CD4-positive, alpha-beta T cell (primary cell): Measurements from ENCODE around the gene RASA3. TPM values are rescaled to one million over a fixed set of nuclear protein-coding genes. Genes with fewer than 3 reads are reported as not detected.
"Not testable (repeated sequence)": the region's sequence is repeated elsewhere in the genome, so short reads cannot be mapped to it uniquely, and the experiment has no call there.

Source experiments
- ATAC-seq: fragments of 200-7000 bp; cut with Tn5 transposase; one replicate; pipeline ENCODE4 v1.10.0; 2022; ENCODE audit warnings: mild to moderate bottlenecking; ENCODE audit not compliant: poor library complexity
- CTCF ChIA-PET: fragments of 350-600 bp; sonication (Branson Sonifier 250); formaldehyde crosslinking; loops from one replicate; lab custom pipeline; 2021; ENCODE audit warnings: antibody characterized with exemption, inconsistent platforms; lab: Charles Lee
- POLR2A ChIA-PET: fragments of 350-600 bp; sonication (Branson Sonifier 250); formaldehyde crosslinking; loops from one replicate; lab custom pipeline; 2021; ENCODE audit warnings: antibody characterized with exemption, inconsistent platforms; lab: Charles Lee
- DNase-seq, 14 experiments: peaks; one replicate each; pipeline ENCODE4 v3.0.0-alpha.2; 2013 to 2020; ENCODE audit warnings: mixed read lengths in 2 of 14
- H3K27ac ChIP-seq, 2 donors: one replicate each; pipeline versions ENCODE4 v1.5.1 to v1.7.0; 2013; ENCODE audit warnings: low read length in 2 of 2, low read depth in 1 of 2, mild to moderate bottlenecking in 1 of 2
- H3K27me3 ChIP-seq, 2 experiments: 1 replicate in 1 of 2; 2 replicates in 1 of 2; pipeline versions ENCODE4 v1.6.1 to v1.7.0; 2013; ENCODE audit warnings: low read length in 2 of 2, control low read depth in 1 of 2, mild to moderate bottlenecking in 1 of 2, moderate library complexity in 1 of 2; ENCODE audit not compliant: insufficient read depth in 2 of 2, control insufficient read depth in 1 of 2
- H3K36me3 ChIP-seq: one replicate; pipeline ENCODE4 v1.6.1; 2013; ENCODE audit warnings: low read length, control low read depth; ENCODE audit not compliant: insufficient read depth
- H3K4me1 ChIP-seq: one replicate; pipeline ENCODE4 v1.6.1; 2013; ENCODE audit warnings: low read length, control low read depth; ENCODE audit not compliant: insufficient read depth
- H3K4me3 ChIP-seq: one replicate; pipeline ENCODE4 v1.5.1; 2013; ENCODE audit warnings: mild to moderate bottlenecking, low read length, moderate library complexity
- H3K9me3 ChIP-seq, 2 experiments: 1 replicate in 1 of 2; 2 replicates in 1 of 2; pipeline versions ENCODE4 v1.6.1 to v1.7.0; 2013; ENCODE audit warnings: low read length in 2 of 2, mild to moderate bottlenecking in 2 of 2, control low read depth in 1 of 2, moderate library complexity in 1 of 2; ENCODE audit not compliant: control insufficient read depth in 1 of 2, insufficient read depth in 1 of 2
- H3K27ac Mint-ChIP-seq: one replicate; pipeline ENCODE4 v1.8.0; 2020; ENCODE audit warnings: mixed read lengths
- H3K27me3 Mint-ChIP-seq: one replicate; pipeline ENCODE4 v1.8.0; 2021; ENCODE audit warnings: mixed read lengths
- H3K36me3 Mint-ChIP-seq: one replicate; pipeline ENCODE4 v1.8.0; 2021; ENCODE audit warnings: low read depth, mixed read lengths
- H3K4me1 Mint-ChIP-seq: one replicate; pipeline ENCODE4 v1.8.0; 2021; ENCODE audit warnings: low read depth, mixed read lengths
- H3K4me3 Mint-ChIP-seq: one replicate; pipeline ENCODE4 v1.8.0; 2020; ENCODE audit warnings: mild to moderate bottlenecking, mixed read lengths
- H3K9me3 Mint-ChIP-seq: one replicate; pipeline ENCODE4 v1.8.0; 2020; ENCODE audit warnings: mixed read lengths
- CTCF ChIP-seq: fragments of 200-600 bp; IDR thresholded peaks from one replicate; pipeline ENCODE4 v1.8.0; 2022; ENCODE audit warnings: antibody characterized with exemption, mild to moderate bottlenecking
- intact Hi-C, 2 experiments: fragments of 100-400 bp; cut with DNase I in 1 of 2; cut with micrococcal nuclease in 1 of 2; formaldehyde crosslinking; loops; one replicate each; pipeline versions ENCODE4 v1.15.1 to v1.9.0; 2023 to 2025; cut with DNase I, micrococcal nuclease
- total RNA-seq, 174 experiments: library from RNA in 2 of 174; stranded (reverse) in 2 of 174; gene quantifications; one replicate each; pipeline ENCODE4 v1.2.3 and lab custom pipeline; 2021 to 2026

The RASA3 gene
- total RNA-seq, 2 experiments from 2014 or later: 181 to 184 TPM

- intact Hi-C loops: no loop called here
- Mint-ChIP-seq H3K27me3 (no peaks in the 10 kb centered on the region), H3K27ac (no peak overlapping the region), H3K4me3 (no peak overlapping the region), H3K4me1 (no peaks in the 10 kb centered on the region), H3K36me3 (peaks cover 61% of the 10 kb centered on the region), H3K9me3 (no peaks in the 10 kb centered on the region)
- ATAC-seq (no peak), DNase-seq (no peak)
- TF ChIP-seq CTCF: no peak
- Histone ChIP-seq H3K36me3 (peaks cover 64% of the 10 kb centered on the region), H3K4me3 (no peak overlapping the region), H3K4me1 (no peaks in the 10 kb centered on the region), H3K27ac (no peak overlapping the region), H3K9me3 (no peaks in the 10 kb centered on the region), H3K27me3 (no peaks in the 10 kb centered on the region)
- ChIA-PET CTCF (no interaction called here), POLR2A (no interaction called here)
Measured at GRCh38 chr13:113991191-113991669, 141.2 kb downstream of the RASA3 start.

- no peak overlapping the region for H3K4me3 Mint-ChIP-seq
- ATAC-seq: no peak
- CTCF ChIA-PET: no interaction called here
Measured at GRCh38 chr13:113990321-113990837, 142.0 kb downstream of the RASA3 start.

GRCh38 chr13:113989585-113990300, 142.7 kb downstream of the RASA3 start:
- peak in 1 of 14 experiments; percentile 4 for DNase-seq
- ChIA-PET CTCF (no interaction called here), POLR2A (no interaction called here)
- ATAC-seq: no peak
- peaks cover 53% of the 10 kb centered on the region for H3K36me3 ChIP-seq
- TF ChIP-seq CTCF: no peak
- Mint-ChIP-seq H3K36me3 (peaks cover 55% of the 10 kb centered on the region), H3K4me1 (no peaks in the 10 kb centered on the region), H3K27me3 (no peaks in the 10 kb centered on the region), H3K27ac (peak overlapping the region; percentile 42), H3K4me3 (no peak overlapping the region), H3K9me3 (no peaks in the 10 kb centered on the region)
- H3K4me1 ChIP-seq: no peaks in the 10 kb centered on the region
- H3K4me3 ChIP-seq: no peak overlapping the region
- intact Hi-C loops: no loop called here
- H3K27me3 ChIP-seq: no peaks in the 10 kb centered on the region
- no peak overlapping the region for H3K27ac ChIP-seq
- H3K9me3 ChIP-seq: no peaks in the 10 kb centered on the region

More at GRCh38 chr13:113990321-113990837, 142.0 kb downstream of the RASA3 start:
- Mint-ChIP-seq H3K36me3 (peaks cover 61% of the 10 kb centered on the region), H3K27ac (peak overlapping the region; percentile 42), H3K9me3 (no peaks in the 10 kb centered on the region), H3K27me3 (no peaks in the 10 kb centered on the region), H3K4me1 (no peaks in the 10 kb centered on the region)
- H3K4me1 ChIP-seq: no peaks in the 10 kb centered on the region
- peaks cover 59% of the 10 kb centered on the region for H3K36me3 ChIP-seq
- TF ChIP-seq CTCF: no peak
- H3K4me3 ChIP-seq: no peak overlapping the region
- DNase-seq: peak in 1 of 14 experiments; percentile 1
- H3K9me3 ChIP-seq: no peaks in the 10 kb centered on the region
- H3K27me3 ChIP-seq: no peaks in the 10 kb centered on the region
- POLR2A ChIA-PET: no interaction called here
- no peak overlapping the region for H3K27ac ChIP-seq
- intact Hi-C loops: no loop called here

- H3K27ac ChIP-seq, H3K27me3 Mint-ChIP-seq, ATAC-seq, CTCF ChIA-PET, H3K9me3 Mint-ChIP-seq, H3K4me3 Mint-ChIP-seq, POLR2A ChIA-PET, H3K4me1 ChIP-seq, H3K27ac Mint-ChIP-seq, intact Hi-C loops, H3K4me1 Mint-ChIP-seq, H3K27me3 ChIP-seq, H3K9me3 ChIP-seq, H3K4me3 ChIP-seq: not testable (repeated sequence)
- H3K36me3 ChIP-seq: peaks cover 45% of the 10 kb centered on the region
- peaks cover 50% of the 10 kb centered on the region for H3K36me3 Mint-ChIP-seq
- peak in 1 of 14 experiments; percentile 2 for DNase-seq
Measured at GRCh38 chr13:113988859-113989258, 143.6 kb downstream of the RASA3 start.
